Fibroblast of upper back skin (primary cell): ENCODE data around the gene DDX47.
A peak's percentile ranks its signal among the peaks of the same experiment; 100 is the strongest.
"Not testable (repeated sequence)": the region's sequence is repeated elsewhere in the genome, so short reads cannot be mapped to it uniquely, and the experiment has no call there.

ENCODE experiments used
- DNase-seq: peaks from one replicate; pipeline ENCODE4 v3.0.0-alpha.2; 2013

The DDX47 gene

GRCh38 chr12:12797794-12798152 lies 15.4 kb upstream of the DDX47 start:
- DNase-seq, result no peak

GRCh38 chr12:12798480-12798879 lies 14.7 kb upstream of the DDX47 start:
- no peak for DNase-seq

GRCh38 chr12:12799163-12799920 lies 13.8 kb upstream of the DDX47 start:
- DNase-seq, result no peak

GRCh38 chr12:12800406-12801180 lies 12.6 kb upstream of the DDX47 start:
- DNase-seq, result peak; percentile 64

- not testable (repeated sequence) for DNase-seq
These were observed 11.5 kb upstream of the DDX47 start for GRCh38 chr12:12801656-12802055.

- DNase-seq, result peak; percentile 61
These were observed 10.0 kb upstream of the DDX47 start for GRCh38 chr12:12803186-12803585.

GRCh38 chr12:12804011-12804410 lies 9.1 kb upstream of the DDX47 start:
- DNase-seq, result no peak

- DNase-seq, result peak; percentile 87
These were observed 8.7 kb upstream of the DDX47 start for GRCh38 chr12:12804432-12804886.

- no peak for DNase-seq
These were observed 6.2 kb upstream of the DDX47 start for GRCh38 chr12:12806784-12807516.

- DNase-seq, result not testable (repeated sequence)
These were observed 5.6 kb upstream of the DDX47 start for GRCh38 chr12:12807517-12807903.

- DNase-seq, result no peak
These were observed 5.0 kb upstream of the DDX47 start for GRCh38 chr12:12807970-12808702.

GRCh38 chr12:12810553-12811021 lies 2.6 kb upstream of the DDX47 start:
- no peak for DNase-seq

GRCh38 chr12:12811343-12811742 lies 1.8 kb upstream of the DDX47 start:
- no peak for DNase-seq

- no peak for DNase-seq
These were observed 972 bp upstream of the DDX47 start for GRCh38 chr12:12812174-12812573.

GRCh38 chr12:12812618-12813119 lies 477 bp upstream of the DDX47 start:
- no peak for DNase-seq

GRCh38 chr12:12817616-12818015 lies 4.5 kb downstream of the DDX47 start:
- DNase-seq, result no peak

GRCh38 chr12:12818701-12819100 lies 5.6 kb downstream of the DDX47 start:
- peak; percentile 40 for DNase-seq

GRCh38 chr12:12819221-12819620 lies 6.1 kb downstream of the DDX47 start:
- DNase-seq, result no peak

- DNase-seq, result peak; percentile 98
These were observed 6.7 kb downstream of the DDX47 start for GRCh38 chr12:12819752-12820311.

- DNase-seq, result not testable (repeated sequence)
These were observed 7.2 kb downstream of the DDX47 start for GRCh38 chr12:12820376-12820775.

- DNase-seq, result no peak
These were observed 8.8 kb downstream of the DDX47 start for GRCh38 chr12:12821975-12822374.

GRCh38 chr12:12822886-12823285 lies 9.7 kb downstream of the DDX47 start:
- peak; percentile 12 for DNase-seq
